Measurements from ENCODE around the gene UCK2. TPM values are rescaled to one million over a fixed set of nuclear protein-coding genes. Genes with fewer than 3 reads are reported as not detected.
A peak's percentile ranks its signal among the peaks of the same experiment; 100 is the strongest.

The UCK2 gene
- total RNA-seq, 2 donors from 2014 or later = 65.8 to 73.6 TPM

GRCh38 chr1:165945911-165946310, 118.5 kb downstream of the UCK2 start:
- Mint-ChIP-seq H3K36me3 (ENCODE audit: low read depth) (no peaks in the 10 kb centered on the region), H3K4me1 (peaks cover 31% of the 10 kb centered on the region), H3K27ac (no peak overlapping the region), H3K9me3 (no peaks in the 10 kb centered on the region), H3K27me3 (ENCODE audit: insufficient read depth) (no peaks in the 10 kb centered on the region), H3K4me3 (no peak overlapping the region)
- Histone ChIP-seq H3K36me3 (ENCODE audit: control insufficient read depth, insufficient read depth, low read length) (no peaks in the 10 kb centered on the region), H3K27ac (ENCODE audit: low read depth, low read length) (no peak overlapping the region), H3K27me3 (ENCODE audit: control insufficient read depth, insufficient read depth, low read length, poor library complexity, severe bottlenecking) (no peaks in the 10 kb centered on the region), H3K9me3 (ENCODE audit: control insufficient read depth, low read length) (no peaks in the 10 kb centered on the region), H3K9ac (ENCODE audit: extremely low read depth, low read length, poor library complexity, severe bottlenecking) (no peak overlapping the region), H3K4me1 (ENCODE audit: control insufficient read depth, insufficient read depth, low read length) (peaks cover 11% of the 10 kb centered on the region), H3K4me3 (ENCODE audit: low read length) (no peak overlapping the region)
- no peak for DNase-seq
- WGBS, 2 experiments (ENCODE audit: insufficient coverage in 1 of 2, insufficient read length in 1 of 2) = 81 to 89% methylated on average over 1 to 4 of the region's 4 CpGs
- no peak for TF ChIP-seq CTCF (conservative IDR thresholded peaks at IDR 0.05)

GRCh38 chr1:165947797-165948455, 120.5 kb downstream of the UCK2 start:
- TF ChIP-seq CTCF (conservative IDR thresholded peaks at IDR 0.05) = no peak

GRCh38 chr1:165949335-165950130, 122.1 kb downstream of the UCK2 start:
- H3K9me3 Mint-ChIP-seq = no peaks in the 10 kb centered on the region
- no peaks in the 10 kb centered on the region for H3K36me3 ChIP-seq (ENCODE audit: control insufficient read depth, insufficient read depth, low read length)
- no peak overlapping the region for H3K4me3 Mint-ChIP-seq
- no peaks in the 10 kb centered on the region for H3K4me1 ChIP-seq (ENCODE audit: control insufficient read depth, insufficient read depth, low read length)
- no peak for TF ChIP-seq CTCF (conservative IDR thresholded peaks at IDR 0.05)
- H3K27me3 Mint-ChIP-seq (ENCODE audit: insufficient read depth) = no peaks in the 10 kb centered on the region
- no peak overlapping the region for H3K27ac Mint-ChIP-seq
- H3K4me3 ChIP-seq (ENCODE audit: low read length) = no peak overlapping the region
- H3K9me3 ChIP-seq (ENCODE audit: control insufficient read depth, low read length) = no peaks in the 10 kb centered on the region
- H3K27me3 ChIP-seq (ENCODE audit: control insufficient read depth, insufficient read depth, low read length, poor library complexity, severe bottlenecking) = no peaks in the 10 kb centered on the region
- H3K27ac ChIP-seq (ENCODE audit: low read depth, low read length) = no peak overlapping the region
- H3K9ac ChIP-seq (ENCODE audit: extremely low read depth, low read length, poor library complexity, severe bottlenecking) = no peak overlapping the region
- 70 to 93% methylated on average over 2 to 6 of the region's 6 CpGs for WGBS, 2 experiments (ENCODE audit: insufficient coverage in 1 of 2, insufficient read length in 1 of 2)
- H3K4me1 Mint-ChIP-seq = peaks cover 7% of the 10 kb centered on the region
- peak; percentile 89 for DNase-seq
- no peaks in the 10 kb centered on the region for H3K36me3 Mint-ChIP-seq (ENCODE audit: low read depth)

More at GRCh38 chr1:165947797-165948455, 120.5 kb downstream of the UCK2 start:
- H3K36me3 ChIP-seq (ENCODE audit: control insufficient read depth, insufficient read depth, low read length) = no peaks in the 10 kb centered on the region
- no peak overlapping the region for H3K4me3 ChIP-seq (ENCODE audit: low read length)
- H3K27ac ChIP-seq (ENCODE audit: low read depth, low read length) = no peak overlapping the region
- 92% methylated on average over 6 of the region's 6 CpGs; no CpG with 5 or more reads in 1 of the 2 experiments for WGBS, 2 experiments (ENCODE audit: insufficient coverage in 1 of 2, insufficient read length in 1 of 2)
- no peaks in the 10 kb centered on the region for H3K27me3 ChIP-seq (ENCODE audit: control insufficient read depth, insufficient read depth, low read length, poor library complexity, severe bottlenecking)
- peaks cover 17% of the 10 kb centered on the region for H3K4me1 Mint-ChIP-seq
- H3K4me3 Mint-ChIP-seq = no peak overlapping the region
- H3K9me3 Mint-ChIP-seq = no peaks in the 10 kb centered on the region
- H3K9ac ChIP-seq (ENCODE audit: extremely low read depth, low read length, poor library complexity, severe bottlenecking) = no peak overlapping the region
- H3K27ac Mint-ChIP-seq = no peak overlapping the region
- no peaks in the 10 kb centered on the region for H3K4me1 ChIP-seq (ENCODE audit: control insufficient read depth, insufficient read depth, low read length)
- no peaks in the 10 kb centered on the region for H3K36me3 Mint-ChIP-seq (ENCODE audit: low read depth)
- no peaks in the 10 kb centered on the region for H3K9me3 ChIP-seq (ENCODE audit: control insufficient read depth, low read length)
- DNase-seq = no peak
- H3K27me3 Mint-ChIP-seq (ENCODE audit: insufficient read depth) = no peaks in the 10 kb centered on the region

All from endodermal cell (in vitro differentiated cells).